NCI-H2196 treated with DMSO at 0.1 percent for 48 hours (cell line): ENCODE data around the gene SLC44A5.
"Not testable (repeated sequence)": the region's sequence is repeated elsewhere in the genome, so short reads cannot be mapped to it uniquely, and the experiment has no call there.

Experiments
- DNase-seq: peaks from one replicate; lab custom pipeline; 2025; ENCODE audit not compliant: unreplicated experiment; lab: John Stamatoyannopoulos, UW

SLC44A5 gene

DNA sequence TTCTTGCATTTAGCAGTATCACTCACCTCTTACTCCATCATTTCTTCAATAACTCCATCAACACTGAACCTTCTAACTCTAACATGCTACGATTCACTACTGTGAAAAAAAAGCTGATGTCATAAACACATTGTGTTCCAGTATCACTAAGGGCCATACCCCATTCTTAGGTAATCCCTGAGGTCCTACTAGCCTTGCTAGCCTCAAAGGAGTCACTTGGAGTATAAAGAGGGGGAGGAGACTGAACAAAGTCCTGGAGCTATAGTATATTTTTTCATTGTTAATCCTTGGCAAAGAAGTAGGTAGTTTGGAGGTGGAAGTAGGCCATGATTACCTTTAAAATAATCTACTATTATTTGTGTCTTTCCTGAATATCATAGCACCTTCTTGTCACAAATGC lies at the start of gene SLC44A5:
SLC44A5 (minus strand) TSS at position 101 of the 400 bp plus-strand sequence. CDS start 69,667 bp downstream, outside the sequence.
- no peak for DNase-seq

DNA sequence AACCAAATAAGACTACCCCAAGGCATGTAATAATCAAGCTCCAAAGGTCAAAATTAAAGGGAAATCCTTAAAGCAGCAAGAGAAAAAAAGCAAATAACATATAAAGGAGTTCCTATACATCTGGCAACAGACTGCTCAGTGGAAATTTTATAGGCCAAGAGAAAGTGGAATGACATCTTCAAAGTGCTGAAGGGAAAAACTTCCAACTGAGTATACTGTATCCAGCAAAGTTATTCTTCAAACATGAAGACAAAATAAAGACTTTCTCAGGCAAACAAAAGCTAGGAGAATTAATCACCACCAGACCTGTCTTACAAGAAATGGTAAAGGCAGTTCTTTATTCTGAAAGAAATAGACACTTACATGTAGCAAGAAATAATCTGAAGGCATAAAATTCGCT lies 45.0 kb upstream of the SLC44A5 start:
- DNase-seq = no peak

DNA sequence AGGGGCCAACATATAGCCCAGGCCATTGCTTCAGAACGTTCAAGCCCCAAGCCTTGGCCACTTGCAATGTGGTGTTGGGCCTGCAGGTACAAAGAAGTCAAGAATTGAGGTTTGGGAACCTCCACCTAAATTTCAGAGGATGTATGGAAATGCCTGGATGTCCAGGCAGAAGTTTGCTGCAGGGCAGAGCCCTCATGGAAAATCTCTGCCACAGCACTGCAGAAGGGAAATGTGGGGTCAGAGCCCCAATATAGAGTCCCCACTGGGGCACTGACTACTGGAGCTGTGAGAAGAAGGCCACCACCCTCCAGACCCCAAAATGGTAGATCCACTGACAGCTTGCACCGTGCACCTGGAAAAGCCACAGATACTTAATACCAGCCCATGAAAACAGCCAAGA lies 36.3 kb upstream of the SLC44A5 start:
- DNase-seq = not testable (repeated sequence)

DNA sequence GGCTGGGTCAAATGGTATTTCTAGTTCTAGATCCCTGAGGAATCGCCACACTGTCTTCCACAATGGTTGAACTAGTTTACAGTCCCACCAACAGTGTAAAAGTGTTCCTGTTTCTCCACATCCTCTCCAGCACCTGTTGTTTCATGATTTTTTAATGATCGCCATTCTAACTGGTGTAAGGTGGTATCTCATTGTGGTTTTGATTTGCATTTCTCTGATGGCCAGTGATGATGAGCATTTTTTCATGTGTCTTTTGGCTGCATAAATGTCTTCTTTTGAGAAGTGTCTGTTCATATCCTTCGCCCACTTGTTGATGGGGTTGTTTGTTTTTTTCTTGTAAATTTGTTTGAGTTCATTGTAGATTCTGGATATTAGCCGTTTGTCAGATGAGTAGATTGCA lies 34.2 kb upstream of the SLC44A5 start:
- not testable (repeated sequence) for DNase-seq

DNA sequence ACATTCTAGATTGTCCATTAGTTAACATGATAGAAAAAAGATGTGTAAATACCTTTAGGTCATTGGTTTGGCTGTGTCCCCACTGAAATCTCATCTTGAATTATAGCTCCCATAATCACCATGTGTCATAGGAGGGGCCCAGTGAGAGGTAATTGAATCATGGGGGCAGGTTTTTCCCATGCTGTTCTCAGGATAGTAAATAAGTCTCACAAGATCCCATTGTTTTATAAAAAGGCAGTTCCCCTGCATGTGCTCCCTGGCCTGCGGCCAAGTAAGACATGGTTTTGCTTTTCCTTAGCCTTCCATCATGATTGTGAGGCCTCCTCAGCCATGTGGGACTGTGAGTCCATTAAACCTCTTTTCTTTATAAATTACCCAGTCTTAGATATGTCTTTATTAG lies 32.5 kb upstream of the SLC44A5 start:
- no peak for DNase-seq

DNA sequence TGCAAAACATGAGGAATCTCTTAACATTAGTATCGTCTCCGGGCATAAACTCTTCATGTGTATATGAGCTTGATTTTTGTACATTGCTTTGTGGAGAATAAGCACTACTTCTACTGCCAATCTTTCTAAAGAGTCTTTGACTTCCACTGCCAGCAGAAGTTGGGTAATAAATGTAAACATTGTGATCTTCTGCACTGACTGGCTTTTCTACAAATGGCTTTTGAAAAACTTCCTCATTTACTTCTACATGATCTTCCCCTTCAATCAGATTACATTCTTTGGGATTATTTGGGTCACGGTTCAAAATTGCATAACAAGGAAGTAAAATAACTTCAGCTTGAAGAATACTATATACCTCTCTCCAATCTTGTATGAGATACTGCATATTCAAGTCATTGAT lies 30.4 kb upstream of the SLC44A5 start:
- no peak for DNase-seq

DNA sequence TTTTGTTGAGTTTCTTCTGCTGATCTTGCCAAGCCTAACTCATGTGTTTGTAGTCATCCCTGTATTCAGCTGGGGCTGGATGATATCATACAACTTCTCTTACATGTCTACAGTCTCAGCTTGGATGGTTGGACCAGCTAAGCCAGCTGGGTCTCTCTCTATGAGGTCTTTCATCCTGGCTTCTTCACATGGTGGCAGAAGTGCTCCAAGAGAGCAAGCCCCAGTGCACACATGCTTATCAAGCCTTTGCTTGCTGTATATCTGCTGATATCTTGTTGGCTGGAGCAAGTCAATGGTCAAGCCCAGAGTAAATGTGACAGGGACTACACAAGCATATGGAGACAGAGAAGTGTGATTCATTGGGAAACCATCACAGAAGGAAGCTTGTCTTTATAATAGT lies 29.2 kb upstream of the SLC44A5 start:
- no peak for DNase-seq

DNA sequence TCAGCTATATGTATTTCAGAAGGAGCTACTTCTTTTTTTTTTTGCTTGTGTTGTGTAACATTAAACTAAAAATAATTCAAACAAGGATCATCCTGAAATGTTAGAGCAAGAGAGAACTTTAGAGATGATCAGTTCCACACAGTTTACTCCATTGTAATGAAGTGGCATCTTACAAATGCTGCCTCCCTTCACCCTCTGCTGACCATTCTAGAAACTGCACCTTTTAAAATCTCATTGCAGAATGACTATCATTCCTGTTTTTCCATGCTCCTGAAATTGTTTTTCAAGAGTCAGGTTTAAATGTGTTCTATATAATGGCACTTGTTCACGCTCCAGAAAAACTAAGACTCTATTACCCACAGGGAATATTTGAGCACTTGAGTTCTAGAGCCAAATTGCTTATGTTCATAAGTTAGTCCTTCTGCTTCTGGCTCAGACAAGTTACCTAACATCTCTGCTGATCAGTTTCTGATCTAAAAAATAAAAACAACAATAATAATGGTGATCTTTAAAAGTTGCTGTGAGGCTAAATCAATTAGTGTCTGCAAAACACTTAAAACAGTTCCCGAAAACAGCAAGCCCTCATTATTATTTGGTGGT lies 21.5 kb upstream of the SLC44A5 start:
- DNase-seq = no peak

DNA sequence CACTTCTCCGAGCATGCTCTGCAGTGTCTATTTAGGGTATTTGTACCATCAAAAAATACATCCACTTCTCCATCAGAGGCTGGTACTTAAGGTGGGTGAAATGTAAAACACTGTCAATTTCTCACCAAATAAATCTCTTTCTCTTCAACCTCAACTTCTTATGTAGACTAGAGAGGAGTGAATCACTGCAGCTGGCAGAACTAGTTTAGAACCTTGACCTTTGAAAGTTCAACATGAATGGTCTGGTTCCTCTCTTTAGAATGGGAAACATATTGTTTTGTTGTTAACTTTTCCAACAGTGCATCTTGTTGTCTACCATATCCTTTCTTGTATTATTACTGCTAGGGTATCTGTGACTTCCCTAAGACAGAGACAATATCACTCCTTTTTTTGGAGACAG lies 20.1 kb upstream of the SLC44A5 start:
- no peak for DNase-seq

DNA sequence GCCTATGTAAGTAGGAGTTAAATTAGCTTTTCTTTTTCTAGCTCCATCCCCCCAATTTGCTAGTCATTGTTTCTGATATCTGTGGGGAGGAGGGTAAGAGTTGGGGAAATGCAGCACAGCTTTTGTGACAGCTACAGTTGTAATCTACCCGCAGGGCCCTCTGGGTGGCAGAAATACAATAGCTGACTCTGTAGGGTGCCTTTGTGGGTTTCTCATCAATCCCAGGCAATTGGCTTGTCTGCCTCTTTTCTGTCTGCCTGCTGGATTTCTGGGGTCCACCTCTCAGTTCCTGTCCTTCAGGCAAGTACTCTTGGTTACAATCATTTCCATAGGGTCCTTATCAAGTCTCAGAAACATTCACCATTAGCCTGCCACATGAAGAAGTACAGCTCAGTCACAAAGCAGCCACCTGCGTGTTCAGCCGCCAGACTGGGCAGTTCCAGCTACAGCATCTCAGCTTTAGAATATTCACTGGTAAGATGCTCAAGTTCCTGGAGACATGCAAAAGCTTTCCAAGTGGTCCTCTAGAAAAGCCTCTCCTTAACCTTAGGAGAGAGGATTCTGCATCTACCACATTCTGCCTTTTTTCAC lies 19.2 kb upstream of the SLC44A5 start:
- no peak for DNase-seq

DNA sequence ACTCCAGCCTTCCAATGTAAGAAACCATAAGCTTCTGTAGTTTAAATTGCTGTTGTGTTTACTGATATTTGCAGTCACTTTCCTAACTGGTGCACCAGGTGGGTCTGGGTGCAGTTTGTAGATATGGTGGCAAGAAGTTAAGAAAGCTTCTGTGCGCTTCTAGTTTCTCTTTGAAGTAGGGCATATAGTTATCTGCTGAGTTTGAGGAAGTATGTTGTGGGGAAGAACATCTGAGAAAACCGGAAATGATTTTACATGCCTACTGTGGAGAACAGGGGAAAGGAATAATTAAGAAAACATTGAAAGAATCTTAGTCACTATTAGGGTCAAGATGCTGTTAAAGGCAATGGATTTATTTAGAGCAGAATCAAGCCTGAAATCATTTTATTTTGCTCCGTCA lies 14.9 kb upstream of the SLC44A5 start:
- DNase-seq = no peak

DNA sequence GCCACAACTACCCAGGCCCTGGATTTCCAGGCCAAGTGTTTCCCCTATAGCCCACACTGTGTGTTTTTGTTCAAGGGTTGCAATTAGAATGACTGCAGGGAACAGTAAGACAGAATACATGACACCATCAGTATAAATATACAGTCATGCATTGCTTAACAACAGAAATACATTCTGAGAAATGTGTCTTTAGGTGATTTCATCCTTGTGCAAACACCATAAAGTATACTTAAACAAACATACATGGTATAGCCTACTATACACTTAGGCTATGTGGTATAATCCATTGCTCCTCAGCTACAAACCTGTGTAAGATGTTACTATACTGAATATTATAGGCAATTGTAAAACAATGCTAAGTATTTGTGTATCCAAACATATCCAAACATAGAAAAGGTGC lies 7.5 kb upstream of the SLC44A5 start:
- no peak for DNase-seq

DNA sequence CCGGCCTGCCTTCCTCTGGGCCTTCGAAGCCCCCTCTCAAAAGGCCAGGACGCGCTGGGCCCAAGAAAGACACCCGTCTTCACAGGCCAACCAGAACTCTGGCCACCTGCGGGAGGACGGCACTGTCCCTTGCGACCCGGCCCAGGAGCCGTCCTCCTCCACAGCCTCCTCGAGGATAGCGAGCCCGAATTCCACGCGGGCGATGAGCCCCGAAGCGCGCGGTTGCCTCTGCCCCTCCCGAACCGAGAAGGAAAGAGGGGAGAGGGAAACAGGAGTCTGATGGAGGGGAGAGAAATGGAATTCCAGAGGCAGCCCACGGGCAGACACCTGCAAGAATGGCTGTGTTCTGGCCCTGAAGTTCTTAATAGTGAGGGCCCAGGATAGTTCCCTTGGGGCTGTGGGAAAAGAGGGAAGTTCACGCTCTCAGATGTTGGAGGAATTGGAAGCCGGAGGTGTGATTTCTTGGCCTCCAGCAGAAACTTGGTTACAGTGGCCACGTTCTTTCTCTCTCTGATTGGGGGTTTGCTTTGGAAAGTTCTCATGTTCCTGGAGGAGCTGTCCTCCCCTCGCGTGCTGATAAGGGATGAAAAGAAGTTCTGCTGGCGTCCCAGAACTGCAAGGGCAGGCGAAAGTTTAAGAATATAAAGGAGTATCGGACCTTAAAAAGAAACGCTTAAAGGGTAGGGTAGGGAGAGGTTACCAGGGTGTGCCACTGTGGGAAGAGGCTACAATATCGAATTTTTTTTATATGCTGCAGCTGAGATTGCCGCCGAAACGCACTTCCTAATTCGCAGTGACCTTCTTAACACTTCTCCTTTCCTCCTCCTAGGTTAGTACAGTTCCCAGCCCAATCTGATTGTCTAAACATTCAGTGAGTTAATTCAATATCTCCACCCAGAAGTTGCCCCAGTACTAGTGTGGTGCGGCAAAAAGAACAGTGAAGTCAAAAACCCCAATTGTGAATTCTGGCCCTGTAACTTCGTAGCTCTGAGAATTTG lies 5.8 kb upstream of the SLC44A5 start:
- DNase-seq = no peak

DNA sequence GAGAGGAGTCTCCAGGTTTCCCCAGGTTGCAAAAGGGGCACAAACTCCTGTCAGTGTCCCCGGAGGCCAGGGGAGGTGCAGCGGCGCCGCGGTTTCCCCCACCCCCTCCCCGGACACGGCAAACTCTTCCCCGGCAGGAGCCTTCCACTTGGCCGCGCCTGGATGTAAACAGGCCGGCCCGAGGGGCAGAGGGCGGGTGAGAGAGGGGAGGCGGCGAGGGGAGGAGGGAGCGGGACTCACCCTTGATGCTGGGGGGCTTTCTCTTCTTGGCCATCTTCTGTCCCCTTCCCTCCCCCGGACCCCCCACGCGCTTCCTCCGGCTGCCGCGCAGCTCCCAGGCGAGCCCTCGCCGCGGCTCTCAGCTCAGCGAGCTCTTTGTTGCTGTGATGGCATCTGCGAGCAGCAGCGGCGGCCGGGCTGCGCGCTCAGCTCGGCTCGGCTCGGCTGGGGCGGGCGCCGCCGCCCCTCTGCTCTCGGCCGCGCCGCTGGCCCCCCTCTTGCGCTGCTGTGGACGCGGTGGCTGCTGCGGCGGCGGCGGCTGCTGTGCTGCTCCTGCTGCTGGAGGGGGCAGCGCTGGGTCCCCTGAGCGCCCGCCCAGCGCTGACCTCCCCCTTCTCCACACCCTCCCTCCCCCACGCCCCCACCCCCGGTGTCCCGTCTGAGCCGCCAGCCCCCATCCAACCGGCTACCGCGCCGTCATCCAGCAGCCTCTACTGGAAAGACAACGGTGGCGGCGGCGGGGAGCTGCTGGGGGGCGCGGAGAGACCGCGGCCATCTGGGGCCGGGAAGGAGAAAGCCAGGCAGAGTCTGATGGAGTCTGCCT lies 4.9 kb upstream of the SLC44A5 start:
- DNase-seq = no peak

DNA sequence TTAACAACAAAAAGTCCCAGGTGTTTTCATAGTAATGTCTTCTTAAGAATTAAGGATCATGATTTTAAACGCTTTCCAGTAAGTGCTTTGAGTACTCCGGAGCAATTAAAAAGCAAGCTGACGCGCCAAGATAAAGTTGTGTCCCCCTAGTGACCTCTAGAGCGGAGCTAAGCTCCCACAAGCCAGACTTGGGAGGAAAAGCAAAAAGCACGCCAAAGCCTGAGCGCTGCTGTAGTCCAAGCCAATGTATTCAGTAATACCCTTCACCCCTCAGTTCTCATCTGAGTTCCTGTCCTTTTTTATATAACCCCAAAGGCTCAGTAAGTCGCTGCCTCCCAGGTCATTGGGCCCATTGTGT lies 3.5 kb upstream of the SLC44A5 start:
- DNase-seq = no peak

DNA sequence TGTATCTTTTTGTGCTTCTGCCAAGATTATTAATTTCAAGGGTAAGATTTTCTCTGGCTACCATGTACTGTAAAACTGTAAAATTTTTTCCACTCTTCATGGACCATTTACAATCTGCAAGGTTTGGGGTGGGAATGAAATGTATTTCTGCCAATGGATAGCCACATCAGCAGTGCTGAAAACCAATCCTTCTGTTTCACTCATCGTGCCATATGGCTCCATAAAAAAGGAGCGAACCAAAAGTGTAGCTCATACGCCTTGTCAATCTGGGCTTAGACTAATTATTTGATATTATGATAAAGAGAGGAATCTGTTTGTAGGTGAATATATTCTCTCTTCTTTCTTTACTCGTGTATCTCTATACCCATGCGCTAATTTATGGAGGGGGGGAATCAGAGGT lies 3.0 kb upstream of the SLC44A5 start:
- DNase-seq = no peak

DNA sequence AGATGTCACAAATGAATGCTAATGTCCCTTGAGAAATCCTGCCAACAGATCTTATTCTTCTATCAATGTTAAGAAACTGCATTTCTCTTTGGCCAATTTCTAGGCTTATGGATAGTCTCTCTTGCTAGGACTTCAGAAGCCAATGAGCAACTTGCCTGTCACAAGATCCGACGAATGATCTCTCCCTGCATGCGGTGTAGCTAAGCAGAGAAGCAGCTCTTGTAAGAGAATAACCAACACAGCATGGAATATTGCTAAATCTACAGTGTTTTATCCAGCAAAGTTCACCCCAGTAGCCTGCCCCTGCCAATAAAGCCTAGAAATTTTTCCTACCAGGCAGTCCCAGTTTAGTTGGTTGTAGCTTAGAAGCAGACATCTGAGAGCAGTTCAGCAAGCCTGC lies 2.1 kb upstream of the SLC44A5 start:
- DNase-seq = no peak

DNA sequence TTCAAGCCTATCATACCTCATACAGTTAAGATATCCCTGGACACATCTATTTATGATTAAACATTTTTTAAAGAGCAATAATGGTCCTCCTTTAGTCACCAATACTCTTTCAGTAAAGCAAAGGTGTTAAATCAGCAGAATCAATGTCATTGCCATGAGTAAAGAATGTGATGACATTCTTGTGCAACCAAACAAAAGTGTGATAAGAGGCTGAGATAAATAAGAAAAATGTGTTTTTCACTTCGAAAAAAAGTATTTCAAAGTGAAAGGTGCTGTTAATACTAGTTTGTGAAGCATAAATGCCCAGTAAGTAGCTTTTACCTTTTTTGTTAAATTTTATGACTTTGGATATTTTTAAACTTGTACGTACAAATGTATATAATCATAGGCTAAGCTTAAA lies 8.4 kb downstream of the SLC44A5 start:
- DNase-seq = no peak

DNA sequence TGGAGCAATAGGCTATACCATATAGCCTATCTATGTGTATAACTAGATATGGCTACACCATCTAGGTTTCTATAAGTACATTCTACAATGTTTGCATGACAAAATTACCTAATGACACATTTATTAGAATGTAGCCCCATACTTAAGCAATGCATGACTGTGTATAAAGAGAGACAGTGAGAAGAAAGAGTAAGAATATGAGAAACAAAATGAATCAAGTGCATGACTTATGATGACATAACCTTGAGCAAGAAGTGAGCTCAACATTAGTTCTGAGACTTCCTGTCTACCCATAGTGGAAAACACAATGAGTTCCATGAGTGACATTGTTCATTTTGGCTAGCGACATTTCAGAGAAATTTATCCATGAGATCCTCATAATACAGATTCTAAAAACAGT lies 10.1 kb downstream of the SLC44A5 start:
- no peak for DNase-seq

DNA sequence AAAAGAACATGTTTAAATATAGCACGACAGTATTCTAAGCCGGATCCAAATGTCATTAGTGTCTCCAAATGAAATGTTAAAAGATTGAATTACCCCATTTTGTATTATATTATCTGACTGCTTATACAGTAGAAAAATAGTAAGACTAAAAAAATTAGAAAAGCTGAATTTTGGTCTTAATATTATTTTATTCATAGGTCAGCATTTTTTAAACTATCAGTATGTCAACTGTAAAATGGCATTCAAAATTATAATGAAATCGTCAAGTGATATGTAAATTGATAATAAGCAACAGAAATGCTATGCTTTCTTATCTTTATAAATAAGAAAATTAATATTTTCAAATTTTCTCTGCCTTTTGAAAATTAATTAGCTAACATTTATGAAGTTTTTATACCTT lies 16.6 kb downstream of the SLC44A5 start:
- DNase-seq = no peak

DNA sequence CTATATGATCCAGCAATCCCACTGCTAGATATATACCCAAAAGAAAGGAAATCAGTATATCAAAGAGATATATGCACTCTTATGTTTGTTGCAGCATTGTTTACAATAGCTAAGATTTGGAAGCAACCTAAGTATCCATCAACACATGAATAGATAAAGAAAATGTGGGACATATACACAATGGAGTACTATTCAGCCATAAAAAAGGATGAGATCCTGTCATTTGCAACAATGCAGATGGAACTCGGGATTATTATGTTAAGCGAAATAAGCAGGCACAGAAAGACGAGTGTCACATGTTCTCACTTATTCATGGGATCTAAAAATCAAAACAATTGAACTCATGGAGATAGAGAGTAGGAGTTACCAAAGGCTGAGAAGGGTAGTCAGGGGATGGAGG lies 17.5 kb downstream of the SLC44A5 start:
- DNase-seq = not testable (repeated sequence)
